GM19025 (cell line): ENCODE data around the gene PRPF40B.
"Not testable (repeated sequence)": the region's sequence is repeated elsewhere in the genome, so short reads cannot be mapped to it uniquely, and the experiment has no call there.

ENCODE experiments used
- ATAC-seq: cut with Tn5 transposase; IDR thresholded peaks from one replicate; pipeline ENCODE4 v1.9.1; 2021; ENCODE audit warnings: mild to moderate bottlenecking, low read depth, moderate library complexity; ENCODE audit not compliant: unreplicated experiment

PRPF40B gene

GRCh38 chr12:49609059-49609874 lies 14.1 kb upstream of the PRPF40B start:
- ATAC-seq: no peak

- ATAC-seq: no peak
Measured at GRCh38 chr12:49609875-49610154, 13.5 kb upstream of the PRPF40B start.

GRCh38 chr12:49610785-49611184 lies 12.6 kb upstream of the PRPF40B start:
- ATAC-seq: not testable (repeated sequence)

DNA sequence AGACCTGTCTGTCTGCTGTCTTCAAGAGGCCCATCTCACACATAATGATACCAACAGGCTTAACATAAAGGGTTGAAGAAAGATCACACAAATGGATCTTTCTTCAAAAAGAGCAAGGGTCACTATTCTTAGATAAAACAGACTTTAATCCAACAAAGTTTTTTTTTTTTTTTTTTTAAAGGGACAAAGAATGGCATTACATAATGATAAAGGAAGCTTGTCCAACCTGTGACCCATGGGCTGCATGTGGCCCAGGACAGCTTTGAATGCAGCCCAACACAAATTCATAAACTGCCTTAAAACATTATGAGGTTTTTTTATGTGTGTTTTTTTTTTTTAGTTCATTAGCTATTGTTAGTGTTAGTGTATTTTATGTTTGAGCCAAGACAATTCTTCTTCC lies 11.2 kb upstream of the PRPF40B start:
- no peak for ATAC-seq

- ATAC-seq: no peak
Measured at GRCh38 chr12:49615725-49616124, 7.6 kb upstream of the PRPF40B start.

DNA sequence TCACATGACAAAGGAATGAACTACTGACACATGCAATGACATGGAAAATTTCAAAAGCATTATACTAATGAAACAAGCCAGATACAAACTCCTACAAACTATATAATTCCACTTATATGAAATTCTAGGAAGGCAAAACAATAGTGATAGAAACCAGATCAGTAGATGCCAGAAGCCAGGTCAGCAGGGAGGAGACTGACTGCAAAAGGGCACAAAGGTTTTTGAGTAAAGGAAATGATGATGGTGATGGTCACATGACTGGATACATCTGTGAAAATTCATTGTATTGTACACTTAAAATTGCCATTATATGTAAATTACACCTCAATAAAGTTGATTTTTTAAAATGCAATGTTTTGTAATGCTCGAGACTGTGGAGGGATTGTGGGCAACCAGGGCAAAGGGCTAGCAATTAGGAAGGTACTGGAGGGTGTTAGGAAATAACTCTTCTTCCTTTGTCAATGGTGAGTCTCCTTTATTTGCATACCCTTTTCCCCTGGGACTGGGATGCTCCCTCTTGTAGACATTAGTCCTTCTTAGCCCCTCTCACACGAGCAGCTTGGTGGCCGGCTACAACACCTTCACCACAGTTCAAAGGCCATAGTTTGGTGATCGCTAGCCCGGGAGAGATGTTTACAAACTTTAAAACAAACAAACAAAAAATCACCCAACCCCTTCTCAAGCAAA lies 6.7 kb upstream of the PRPF40B start:
- no peak for ATAC-seq

GRCh38 chr12:49618576-49618975 lies 4.8 kb upstream of the PRPF40B start:
- ATAC-seq: no peak

DNA sequence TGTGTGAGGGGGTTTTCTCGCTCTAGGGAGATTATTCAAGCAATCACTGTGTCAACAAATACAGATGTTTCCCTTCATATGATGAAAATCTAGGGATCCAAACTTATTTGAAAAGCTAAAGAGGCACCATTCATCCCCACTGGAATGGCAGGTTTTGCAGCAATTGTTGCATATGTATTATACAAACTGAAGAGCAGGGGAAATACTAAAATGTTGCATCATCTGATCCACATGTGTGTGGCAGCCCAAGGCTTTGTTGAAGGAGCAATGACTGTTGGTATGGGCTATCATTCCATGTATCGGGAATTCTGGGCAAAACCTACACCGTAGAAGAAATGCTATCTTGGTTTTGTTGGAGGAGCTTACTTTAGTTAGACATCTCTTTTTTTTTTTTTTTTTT lies 4.1 kb upstream of the PRPF40B start:
- ATAC-seq: no peak

DNA sequence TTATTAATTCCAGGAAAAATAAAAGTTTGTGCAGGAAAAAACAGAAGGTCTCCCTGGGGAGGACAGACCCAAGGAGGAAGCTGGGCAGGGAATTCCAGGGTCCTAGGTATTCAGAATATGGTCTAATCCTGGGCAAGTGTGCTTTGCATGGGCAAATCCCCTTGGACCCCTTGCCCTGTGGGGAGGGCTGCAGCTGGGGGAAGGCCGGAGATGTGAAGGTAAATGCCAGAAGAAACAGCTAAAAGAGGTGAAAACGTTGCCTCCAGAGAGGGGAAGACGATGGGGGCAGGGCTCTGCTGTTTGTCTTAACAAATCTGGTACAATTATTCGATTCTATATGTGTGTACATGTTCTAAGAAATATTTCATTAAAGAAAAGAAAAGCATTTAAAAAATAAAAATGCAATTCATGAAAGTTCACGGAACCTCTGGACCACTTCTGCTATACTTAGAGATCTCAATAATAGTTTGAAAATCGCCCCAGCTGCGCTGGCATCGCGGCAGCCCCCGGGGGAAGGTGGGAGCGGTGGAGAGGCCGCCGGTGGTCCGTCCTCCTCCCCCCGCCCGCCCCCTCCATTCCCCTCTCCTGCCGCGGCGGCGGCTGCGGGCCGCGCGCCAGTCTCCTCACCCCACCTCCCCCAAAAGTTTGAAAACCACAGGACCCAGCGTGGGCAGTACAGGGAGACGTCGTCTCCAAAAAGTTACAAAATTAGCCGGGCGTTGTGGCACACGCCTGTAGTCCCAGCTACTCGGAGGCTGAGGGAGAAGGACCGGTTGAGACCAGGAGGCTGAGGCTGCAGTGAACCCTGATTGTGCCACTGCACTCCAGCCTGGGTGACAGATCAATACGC lies 1.5 kb upstream of the PRPF40B start:
- no peak for ATAC-seq

DNA sequence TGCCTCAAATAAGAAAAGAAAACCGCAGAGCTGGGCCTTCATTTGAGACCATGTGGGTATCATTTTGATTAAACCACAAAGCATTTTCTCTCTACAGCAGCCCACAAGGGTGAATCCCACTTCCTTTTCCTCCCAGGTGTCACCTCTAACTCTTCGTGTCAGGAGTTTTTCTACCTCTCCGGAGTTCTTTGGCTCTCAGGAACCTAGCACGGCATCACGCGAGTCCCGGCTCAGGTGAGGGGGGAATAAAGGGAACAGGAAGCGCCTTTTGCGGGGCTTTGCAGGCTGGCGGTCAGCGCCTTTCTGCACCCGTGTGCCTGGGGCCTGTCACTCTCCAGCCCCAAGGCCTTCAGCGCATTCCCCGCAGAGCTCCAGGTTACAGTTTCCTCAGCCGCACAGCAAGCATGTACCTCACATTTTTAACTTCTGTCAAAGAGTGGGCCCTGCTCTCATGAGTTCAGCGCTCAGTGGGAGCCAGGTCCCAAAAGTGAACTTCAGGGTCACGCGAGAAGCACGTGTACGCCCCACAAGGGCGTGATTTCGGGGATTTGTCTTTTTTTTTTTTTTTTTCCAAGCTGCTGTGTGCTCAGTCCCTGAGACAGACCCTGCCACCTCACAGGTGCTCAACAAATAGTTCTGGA lies 740 bp upstream of the PRPF40B start:
- ATAC-seq: peak; percentile 18

GRCh38 chr12:49624921-49625577 lies 1.7 kb downstream of the PRPF40B start:
- no peak for ATAC-seq

- ATAC-seq: no peak
Measured at GRCh38 chr12:49626169-49626835, 2.9 kb downstream of the PRPF40B start.

DNA sequence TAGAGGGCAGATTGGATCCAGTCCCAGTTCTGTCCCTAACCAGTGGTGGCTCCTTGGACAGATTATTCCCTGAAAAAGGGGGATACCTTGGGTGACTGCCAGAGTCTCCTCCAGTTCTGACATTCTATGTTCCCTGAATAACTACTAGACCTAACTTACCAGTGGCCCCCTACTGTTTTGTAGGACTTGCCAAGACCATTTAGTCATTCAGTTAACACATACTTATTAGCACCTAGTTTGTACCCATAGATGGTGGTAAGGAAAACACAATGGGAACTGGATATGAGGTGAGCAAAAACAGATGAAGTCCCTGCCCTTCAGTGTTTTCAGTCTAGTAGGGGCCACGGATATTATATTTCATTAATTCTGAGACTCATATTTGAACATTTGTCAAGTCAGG lies 3.5 kb downstream of the PRPF40B start:
- no peak for ATAC-seq

GRCh38 chr12:49627752-49628360 lies 4.5 kb downstream of the PRPF40B start:
- no peak for ATAC-seq

DNA sequence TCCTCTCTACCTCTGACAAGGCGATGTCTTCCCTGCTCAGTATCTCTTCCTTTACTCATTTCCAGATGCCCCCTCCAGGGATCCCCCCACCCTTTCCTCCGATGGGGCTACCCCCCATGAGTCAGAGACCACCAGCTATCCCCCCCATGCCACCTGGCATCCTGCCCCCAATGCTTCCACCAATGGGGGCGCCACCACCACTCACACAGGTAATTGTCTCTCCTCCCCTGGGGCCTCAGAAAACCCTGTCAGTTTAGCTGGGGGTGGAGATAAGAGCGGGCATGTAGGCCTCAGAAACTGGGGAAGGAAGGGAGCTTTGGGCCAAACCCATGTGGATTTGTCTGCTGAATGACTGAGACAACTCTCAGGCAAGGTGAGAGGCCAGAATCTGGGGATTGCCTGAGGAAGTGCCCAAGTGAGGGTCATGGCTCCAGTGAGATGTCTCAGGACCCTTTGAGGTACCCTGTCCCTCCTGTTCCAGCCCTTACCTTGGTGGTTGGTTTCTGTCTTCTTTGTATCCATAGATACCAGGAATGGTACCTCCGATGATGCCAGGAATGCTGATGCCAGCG lies 8.1 kb downstream of the PRPF40B start:
- no peak for ATAC-seq

GRCh38 chr12:49632401-49632800 lies 9.0 kb downstream of the PRPF40B start:
- ATAC-seq: no peak

- no peak for ATAC-seq
Measured at GRCh38 chr12:49632986-49633702, 9.8 kb downstream of the PRPF40B start.

DNA sequence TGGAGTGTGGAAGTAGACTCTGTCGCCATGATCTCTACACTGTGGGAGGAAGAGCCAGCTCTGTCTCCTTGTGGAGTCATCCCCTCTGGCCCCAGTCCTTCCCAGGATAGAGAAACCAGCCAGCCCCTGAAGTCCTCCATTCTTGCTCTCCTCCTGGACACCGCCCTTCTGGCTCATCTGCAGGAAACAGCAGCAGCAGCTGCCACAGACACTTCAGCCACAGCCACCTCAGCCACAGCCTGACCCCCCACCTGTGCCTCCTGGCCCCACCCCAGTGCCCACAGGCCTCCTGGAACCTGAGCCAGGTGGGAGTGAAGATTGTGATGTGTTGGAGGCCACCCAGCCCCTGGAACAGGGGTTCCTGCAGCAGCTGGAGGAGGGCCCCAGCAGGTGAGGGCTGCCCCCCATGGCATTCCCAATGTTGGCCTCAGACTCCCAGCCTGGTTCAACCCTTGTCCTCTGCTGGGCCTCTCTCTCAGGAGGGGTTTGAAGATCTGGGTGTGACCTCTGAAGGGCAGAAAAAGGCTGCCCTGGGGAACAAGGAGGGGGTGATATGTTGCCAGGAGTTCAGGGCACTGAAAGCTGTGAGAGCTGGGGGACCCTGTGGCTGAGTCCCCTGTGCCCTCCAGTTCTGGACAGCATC lies 10.5 kb downstream of the PRPF40B start:
- ATAC-seq: no peak
